Measurements from ENCODE around the gene CLRN1.

DNA sequence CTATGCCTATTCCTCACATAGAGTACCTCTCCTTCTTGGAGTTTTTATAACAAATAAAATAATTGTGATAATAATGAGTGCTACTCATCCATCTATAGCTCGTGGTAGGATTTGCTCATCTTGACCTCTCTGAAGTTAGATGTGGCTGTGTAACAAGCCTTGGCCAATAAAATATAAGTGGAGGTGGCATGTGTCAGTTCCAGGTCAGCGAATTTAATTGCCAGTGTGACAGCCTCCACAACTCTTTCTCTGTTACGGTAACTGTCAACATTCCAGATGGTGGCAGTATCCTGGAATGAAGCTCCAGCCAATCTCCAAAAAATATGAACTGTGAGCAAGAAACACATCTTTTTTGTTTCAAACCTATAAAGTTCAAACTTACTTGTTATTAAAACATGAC, 13.8 kb downstream of the CLRN1 start:
- TF ChIP-seq, protein P1, sequence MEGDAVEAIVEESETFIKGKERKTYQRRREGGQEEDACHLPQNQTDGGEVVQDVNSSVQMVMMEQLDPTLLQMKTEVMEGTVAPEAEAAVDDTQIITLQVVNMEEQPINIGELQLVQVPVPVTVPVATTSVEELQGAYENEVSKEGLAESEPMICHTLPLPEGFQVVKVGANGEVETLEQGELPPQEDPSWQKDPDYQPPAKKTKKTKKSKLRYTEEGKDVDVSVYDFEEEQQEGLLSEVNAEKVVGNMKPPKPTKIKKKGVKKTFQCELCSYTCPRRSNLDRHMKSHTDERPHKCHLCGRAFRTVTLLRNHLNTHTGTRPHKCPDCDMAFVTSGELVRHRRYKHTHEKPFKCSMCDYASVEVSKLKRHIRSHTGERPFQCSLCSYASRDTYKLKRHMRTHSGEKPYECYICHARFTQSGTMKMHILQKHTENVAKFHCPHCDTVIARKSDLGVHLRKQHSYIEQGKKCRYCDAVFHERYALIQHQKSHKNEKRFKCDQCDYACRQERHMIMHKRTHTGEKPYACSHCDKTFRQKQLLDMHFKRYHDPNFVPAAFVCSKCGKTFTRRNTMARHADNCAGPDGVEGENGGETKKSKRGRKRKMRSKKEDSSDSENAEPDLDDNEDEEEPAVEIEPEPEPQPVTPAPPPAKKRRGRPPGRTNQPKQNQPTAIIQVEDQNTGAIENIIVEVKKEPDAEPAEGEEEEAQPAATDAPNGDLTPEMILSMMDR (conservative IDR thresholded peaks at IDR 0.05 in 1 of 2, IDR thresholded peaks at IDR 0.05 in 1 of 2; ENCODE audit: low read depth in 1 of 2, low read length in 2 of 2), result no peak
- TF ChIP-seq EZH2 (IDR thresholded peaks at IDR 0.05; ENCODE audit: low read length, missing control alignments), result no peak

All from fibroblast of lung (primary cell).